ENCODE measurements around the gene PRX. TPM values are rescaled to one million over a fixed set of nuclear protein-coding genes. Genes with fewer than 3 reads are reported as not detected.

The PRX gene
- total and polyA plus RNA-seq, 2 of the 13 experiments (the other 11 are each of a cell fraction or from before 2014, with no cell fraction given): 0.66 TPM

DNA sequence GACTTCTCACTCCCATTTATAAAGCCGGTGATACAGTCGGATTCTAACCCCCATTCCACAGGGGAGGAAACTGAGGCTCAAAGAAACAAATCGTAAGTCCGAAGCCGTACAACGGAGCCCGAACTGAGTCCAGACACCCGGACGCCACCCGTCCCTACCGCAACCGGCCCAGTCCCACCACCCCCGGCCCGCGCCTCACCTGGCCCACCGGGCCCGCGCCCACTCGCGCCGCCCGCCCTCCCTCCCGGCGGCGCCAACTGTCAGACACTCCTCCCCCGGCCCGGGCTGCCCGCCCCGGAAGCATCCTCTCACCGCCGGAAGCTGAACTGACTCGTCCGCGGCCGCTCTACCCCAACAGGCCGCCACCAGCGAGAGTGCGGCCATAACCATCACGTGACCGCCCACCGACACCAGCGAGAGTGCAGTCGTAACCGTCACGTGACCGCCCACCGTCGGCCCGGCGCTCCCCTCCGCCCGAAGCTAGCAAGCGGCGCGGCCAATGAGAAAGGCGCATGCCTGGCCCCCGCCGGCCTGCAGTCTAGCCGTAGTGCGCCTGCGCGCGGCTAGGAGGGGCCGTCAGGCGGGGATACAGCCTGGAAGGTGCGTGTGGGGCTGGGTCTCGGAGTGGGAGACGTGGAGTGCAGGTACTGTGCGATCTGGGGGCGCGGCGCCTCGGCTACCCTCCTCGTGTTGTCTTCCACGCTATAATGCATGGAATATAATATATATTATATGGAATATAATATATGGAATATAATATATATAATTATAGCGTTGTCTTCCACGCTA is 64.9 kb downstream of the PRX start, which contains the start of the genes C19orf47 and PLD3 (continued):
- TF ChIP-seq, protein P1, sequence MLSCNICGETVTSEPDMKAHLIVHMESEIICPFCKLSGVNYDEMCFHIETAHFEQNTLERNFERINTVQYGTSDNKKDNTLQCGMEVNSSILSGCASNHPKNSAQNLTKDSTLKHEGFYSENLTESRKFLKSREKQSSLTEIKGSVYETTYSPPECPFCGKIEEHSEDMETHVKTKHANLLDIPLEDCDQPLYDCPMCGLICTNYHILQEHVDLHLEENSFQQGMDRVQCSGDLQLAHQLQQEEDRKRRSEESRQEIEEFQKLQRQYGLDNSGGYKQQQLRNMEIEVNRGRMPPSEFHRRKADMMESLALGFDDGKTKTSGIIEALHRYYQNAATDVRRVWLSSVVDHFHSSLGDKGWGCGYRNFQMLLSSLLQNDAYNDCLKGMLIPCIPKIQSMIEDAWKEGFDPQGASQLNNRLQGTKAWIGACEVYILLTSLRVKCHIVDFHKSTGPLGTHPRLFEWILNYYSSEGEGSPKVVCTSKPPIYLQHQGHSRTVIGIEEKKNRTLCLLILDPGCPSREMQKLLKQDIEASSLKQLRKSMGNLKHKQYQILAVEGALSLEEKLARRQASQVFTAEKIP (CRISPR knock-in tag; IDR thresholded peaks at IDR 0.05; ENCODE audit: borderline replicate concordance): no peak
- TF ChIP-seq SMAD3 (CRISPR knock-in tag; IDR thresholded peaks at IDR 0.05) (no peak; the same call in 1 of the 2 replicates), SP5 (CRISPR knock-in tag; IDR thresholded peaks at IDR 0.05; ENCODE audit: borderline replicate concordance, low read depth) (no peak), HMG20B (CRISPR knock-in tag; conservative IDR thresholded peaks at IDR 0.05) (no peak), SYNCRIP (IDR thresholded peaks at IDR 0.05; ENCODE audit: insufficient read depth, low read depth, low read length) (no peak), ZNF264 (CRISPR knock-in tag; IDR thresholded peaks at IDR 0.05) (0 out of 2 replicates have a peak, but pooled peaks have one; percentile 38), ARID2 (CRISPR knock-in tag; IDR thresholded peaks at IDR 0.05; ENCODE audit: borderline replicate concordance) (no peak), CERS6 (CRISPR knock-in tag; IDR thresholded peaks at IDR 0.05) (no peak)
- TF ChIP-seq, protein P2, sequence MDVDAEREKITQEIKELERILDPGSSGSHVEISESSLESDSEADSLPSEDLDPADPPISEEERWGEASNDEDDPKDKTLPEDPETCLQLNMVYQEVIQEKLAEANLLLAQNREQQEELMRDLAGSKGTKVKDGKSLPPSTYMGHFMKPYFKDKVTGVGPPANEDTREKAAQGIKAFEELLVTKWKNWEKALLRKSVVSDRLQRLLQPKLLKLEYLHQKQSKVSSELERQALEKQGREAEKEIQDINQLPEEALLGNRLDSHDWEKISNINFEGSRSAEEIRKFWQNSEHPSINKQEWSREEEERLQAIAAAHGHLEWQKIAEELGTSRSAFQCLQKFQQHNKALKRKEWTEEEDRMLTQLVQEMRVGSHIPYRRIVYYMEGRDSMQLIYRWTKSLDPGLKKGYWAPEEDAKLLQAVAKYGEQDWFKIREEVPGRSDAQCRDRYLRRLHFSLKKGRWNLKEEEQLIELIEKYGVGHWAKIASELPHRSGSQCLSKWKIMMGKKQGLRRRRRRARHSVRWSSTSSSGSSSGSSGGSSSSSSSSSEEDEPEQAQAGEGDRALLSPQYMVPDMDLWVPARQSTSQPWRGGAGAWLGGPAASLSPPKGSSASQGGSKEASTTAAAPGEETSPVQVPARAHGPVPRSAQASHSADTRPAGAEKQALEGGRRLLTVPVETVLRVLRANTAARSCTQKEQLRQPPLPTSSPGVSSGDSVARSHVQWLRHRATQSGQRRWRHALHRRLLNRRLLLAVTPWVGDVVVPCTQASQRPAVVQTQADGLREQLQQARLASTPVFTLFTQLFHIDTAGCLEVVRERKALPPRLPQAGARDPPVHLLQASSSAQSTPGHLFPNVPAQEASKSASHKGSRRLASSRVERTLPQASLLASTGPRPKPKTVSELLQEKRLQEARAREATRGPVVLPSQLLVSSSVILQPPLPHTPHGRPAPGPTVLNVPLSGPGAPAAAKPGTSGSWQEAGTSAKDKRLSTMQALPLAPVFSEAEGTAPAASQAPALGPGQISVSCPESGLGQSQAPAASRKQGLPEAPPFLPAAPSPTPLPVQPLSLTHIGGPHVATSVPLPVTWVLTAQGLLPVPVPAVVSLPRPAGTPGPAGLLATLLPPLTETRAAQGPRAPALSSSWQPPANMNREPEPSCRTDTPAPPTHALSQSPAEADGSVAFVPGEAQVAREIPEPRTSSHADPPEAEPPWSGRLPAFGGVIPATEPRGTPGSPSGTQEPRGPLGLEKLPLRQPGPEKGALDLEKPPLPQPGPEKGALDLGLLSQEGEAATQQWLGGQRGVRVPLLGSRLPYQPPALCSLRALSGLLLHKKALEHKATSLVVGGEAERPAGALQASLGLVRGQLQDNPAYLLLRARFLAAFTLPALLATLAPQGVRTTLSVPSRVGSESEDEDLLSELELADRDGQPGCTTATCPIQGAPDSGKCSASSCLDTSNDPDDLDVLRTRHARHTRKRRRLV (CRISPR knock-in tag; IDR thresholded peaks at IDR 0.05): no peak
- TF ChIP-seq, protein P3, sequence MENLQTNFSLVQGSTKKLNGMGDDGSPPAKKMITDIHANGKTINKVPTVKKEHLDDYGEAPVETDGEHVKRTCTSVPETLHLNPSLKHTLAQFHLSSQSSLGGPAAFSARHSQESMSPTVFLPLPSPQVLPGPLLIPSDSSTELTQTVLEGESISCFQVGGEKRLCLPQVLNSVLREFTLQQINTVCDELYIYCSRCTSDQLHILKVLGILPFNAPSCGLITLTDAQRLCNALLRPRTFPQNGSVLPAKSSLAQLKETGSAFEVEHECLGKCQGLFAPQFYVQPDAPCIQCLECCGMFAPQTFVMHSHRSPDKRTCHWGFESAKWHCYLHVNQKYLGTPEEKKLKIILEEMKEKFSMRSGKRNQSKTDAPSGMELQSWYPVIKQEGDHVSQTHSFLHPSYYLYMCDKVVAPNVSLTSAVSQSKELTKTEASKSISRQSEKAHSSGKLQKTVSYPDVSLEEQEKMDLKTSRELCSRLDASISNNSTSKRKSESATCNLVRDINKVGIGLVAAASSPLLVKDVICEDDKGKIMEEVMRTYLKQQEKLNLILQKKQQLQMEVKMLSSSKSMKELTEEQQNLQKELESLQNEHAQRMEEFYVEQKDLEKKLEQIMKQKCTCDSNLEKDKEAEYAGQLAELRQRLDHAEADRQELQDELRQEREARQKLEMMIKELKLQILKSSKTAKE (CRISPR knock-in tag; IDR thresholded peaks at IDR 0.05; ENCODE audit: borderline replicate concordance): no peak; the same call in 1 of the 2 replicates
- TF ChIP-seq, protein P4, sequence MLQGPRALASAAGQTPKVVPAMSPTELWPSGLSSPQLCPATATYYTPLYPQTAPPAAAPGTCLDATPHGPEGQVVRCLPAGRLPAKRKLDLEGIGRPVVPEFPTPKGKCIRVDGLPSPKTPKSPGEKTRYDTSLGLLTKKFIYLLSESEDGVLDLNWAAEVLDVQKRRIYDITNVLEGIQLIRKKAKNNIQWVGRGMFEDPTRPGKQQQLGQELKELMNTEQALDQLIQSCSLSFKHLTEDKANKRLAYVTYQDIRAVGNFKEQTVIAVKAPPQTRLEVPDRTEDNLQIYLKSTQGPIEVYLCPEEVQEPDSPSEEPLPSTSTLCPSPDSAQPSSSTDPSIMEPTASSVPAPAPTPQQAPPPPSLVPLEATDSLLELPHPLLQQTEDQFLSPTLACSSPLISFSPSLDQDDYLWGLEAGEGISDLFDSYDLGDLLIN (CRISPR knock-in tag; IDR thresholded peaks at IDR 0.05; ENCODE audit: borderline replicate concordance): no peak
- TF ChIP-seq, protein P5, sequence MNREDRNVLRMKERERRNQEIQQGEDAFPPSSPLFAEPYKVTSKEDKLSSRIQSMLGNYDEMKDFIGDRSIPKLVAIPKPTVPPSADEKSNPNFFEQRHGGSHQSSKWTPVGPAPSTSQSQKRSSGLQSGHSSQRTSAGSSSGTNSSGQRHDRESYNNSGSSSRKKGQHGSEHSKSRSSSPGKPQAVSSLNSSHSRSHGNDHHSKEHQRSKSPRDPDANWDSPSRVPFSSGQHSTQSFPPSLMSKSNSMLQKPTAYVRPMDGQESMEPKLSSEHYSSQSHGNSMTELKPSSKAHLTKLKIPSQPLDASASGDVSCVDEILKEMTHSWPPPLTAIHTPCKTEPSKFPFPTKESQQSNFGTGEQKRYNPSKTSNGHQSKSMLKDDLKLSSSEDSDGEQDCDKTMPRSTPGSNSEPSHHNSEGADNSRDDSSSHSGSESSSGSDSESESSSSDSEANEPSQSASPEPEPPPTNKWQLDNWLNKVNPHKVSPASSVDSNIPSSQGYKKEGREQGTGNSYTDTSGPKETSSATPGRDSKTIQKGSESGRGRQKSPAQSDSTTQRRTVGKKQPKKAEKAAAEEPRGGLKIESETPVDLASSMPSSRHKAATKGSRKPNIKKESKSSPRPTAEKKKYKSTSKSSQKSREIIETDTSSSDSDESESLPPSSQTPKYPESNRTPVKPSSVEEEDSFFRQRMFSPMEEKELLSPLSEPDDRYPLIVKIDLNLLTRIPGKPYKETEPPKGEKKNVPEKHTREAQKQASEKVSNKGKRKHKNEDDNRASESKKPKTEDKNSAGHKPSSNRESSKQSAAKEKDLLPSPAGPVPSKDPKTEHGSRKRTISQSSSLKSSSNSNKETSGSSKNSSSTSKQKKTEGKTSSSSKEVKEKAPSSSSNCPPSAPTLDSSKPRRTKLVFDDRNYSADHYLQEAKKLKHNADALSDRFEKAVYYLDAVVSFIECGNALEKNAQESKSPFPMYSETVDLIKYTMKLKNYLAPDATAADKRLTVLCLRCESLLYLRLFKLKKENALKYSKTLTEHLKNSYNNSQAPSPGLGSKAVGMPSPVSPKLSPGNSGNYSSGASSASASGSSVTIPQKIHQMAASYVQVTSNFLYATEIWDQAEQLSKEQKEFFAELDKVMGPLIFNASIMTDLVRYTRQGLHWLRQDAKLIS (CRISPR knock-in tag; IDR thresholded peaks at IDR 0.05): no peak

Data from HepG2 (cell line).